NCI-H2107 treated with DMSO at 0.1 percent for 48 hours (cell line): ENCODE measurements around the gene GLUD1.
"Not testable (repeated sequence)": the region's sequence is repeated elsewhere in the genome, so short reads cannot be mapped to it uniquely, and the experiment has no call there.

Experiments used
- DNase-seq: peaks from one replicate; lab custom pipeline; 2025; ENCODE audit not compliant: unreplicated experiment; lab: John Stamatoyannopoulos, UW

The GLUD1 gene

GRCh38 chr10:87090779-87091178, 3.9 kb downstream of the GLUD1 start:
- no peak for DNase-seq

DNA sequence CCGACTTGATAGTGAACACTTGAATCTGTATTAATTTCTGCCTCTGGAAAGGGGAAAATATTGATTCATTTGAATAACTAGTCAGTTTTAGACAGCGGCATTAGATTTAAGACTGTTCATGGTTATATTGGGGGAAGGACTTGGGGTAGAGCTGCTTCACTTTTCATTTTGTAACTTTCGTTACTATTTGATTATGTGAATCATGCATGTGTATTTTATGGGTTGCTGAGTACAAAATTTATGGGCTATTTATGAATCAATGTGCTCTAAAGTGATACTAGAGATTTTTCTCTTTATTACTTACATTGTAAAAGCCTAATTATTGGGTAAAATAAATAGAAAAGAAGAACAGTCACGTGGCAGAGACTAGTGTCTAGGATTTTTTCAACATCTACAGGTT, 4.9 kb downstream of the GLUD1 start:
- no peak for DNase-seq

- no peak for DNase-seq
Measured at GRCh38 chr10:87085537-87085936, 9.1 kb downstream of the GLUD1 start.

DNA sequence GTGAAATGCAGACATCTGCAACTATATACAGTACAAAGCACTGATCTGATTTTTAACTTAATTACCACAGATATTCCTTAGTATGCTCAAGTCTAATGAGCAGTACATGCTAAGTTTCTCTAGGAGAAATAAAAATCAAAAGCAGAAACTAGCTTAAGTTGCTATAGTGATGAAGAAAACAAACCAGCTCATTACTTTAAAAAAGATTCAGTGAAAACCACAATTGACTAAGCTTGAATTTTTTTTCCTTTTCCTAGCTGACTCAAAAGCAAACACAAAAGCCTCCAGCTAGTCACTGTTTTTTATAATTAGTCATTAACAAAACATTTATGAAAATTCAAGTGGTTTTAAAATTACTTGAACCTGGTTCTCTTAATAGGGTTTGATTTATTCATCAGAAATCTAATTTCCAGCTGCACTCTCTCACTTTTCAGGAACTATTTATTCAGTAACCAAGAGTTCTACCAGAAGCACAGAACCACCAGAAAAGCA, 10.3 kb downstream of the GLUD1 start:
- DNase-seq: not testable (repeated sequence)

GRCh38 chr10:87083576-87084290, 10.9 kb downstream of the GLUD1 start:
- not testable (repeated sequence) for DNase-seq

DNA sequence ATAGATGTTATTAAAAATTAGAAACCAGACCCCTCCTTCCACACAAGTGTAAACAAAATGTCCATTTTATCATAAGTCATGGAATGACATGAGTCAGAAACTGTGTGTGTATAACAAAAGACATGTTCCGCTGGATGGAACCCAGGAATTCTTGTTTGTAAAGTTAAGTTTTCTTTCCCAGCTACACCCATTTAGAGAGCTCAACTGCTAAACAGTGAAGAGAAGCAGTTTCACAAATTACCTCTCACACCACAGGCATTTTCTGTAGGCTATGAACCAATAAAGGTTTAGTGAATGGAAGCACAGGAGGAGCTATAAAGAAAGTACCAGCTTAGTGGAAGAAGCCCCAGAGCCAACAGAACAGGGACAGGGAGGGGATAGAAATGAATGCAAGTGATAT, 12.4 kb downstream of the GLUD1 start:
- not testable (repeated sequence) for DNase-seq

DNA sequence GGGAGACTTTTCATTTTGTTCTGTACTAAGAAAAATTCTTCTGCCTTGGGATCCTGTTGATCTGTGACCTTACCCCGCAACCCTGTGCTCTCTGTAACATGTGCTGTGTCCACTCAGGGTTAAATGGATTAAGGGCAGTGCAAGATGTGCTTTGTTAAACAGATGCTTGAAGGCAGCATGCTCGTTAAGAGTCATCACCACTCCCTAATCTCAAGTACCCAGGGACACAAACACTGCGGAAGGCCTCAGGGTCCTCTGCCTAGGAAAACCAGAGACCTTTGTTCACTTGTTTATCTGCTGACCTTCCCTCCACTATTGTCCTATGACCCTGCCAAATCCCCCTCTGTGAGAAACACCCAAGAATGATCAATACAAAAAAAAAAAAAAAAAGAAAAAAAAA, 13.1 kb downstream of the GLUD1 start:
- DNase-seq: not testable (repeated sequence)

- not testable (repeated sequence) for DNase-seq
Measured at GRCh38 chr10:87080621-87081020, 14.0 kb downstream of the GLUD1 start.

- DNase-seq: no peak
Measured at GRCh38 chr10:87079106-87079836, 15.4 kb downstream of the GLUD1 start.

GRCh38 chr10:87076421-87076820, 18.2 kb downstream of the GLUD1 start:
- not testable (repeated sequence) for DNase-seq

- no peak for DNase-seq
Measured at GRCh38 chr10:87072449-87072848, 22.2 kb downstream of the GLUD1 start.

GRCh38 chr10:87068281-87068680, 26.4 kb downstream of the GLUD1 start:
- DNase-seq: no peak

- DNase-seq: no peak
Measured at GRCh38 chr10:87066865-87067264, 27.8 kb downstream of the GLUD1 start.

DNA sequence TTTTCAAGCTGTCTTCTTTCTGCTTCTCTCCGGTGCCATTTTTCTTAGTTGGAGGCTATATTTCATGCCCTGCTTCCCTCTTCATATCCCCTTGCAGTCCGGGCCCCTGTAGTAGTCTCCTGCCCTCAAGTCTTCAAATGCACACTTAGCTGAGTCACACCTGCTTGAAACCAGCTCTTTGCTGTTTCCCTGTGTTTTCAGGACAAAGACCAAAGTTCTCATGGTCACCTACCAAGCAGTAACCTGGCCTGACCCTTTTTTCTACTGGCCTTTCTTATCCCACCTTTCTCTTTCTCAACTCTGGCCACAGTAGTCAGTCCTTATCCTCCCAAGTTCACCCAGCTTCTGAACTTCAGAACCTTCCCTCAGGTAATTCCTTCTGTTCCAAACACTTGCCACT, 28.5 kb downstream of the GLUD1 start:
- no peak for DNase-seq

DNA sequence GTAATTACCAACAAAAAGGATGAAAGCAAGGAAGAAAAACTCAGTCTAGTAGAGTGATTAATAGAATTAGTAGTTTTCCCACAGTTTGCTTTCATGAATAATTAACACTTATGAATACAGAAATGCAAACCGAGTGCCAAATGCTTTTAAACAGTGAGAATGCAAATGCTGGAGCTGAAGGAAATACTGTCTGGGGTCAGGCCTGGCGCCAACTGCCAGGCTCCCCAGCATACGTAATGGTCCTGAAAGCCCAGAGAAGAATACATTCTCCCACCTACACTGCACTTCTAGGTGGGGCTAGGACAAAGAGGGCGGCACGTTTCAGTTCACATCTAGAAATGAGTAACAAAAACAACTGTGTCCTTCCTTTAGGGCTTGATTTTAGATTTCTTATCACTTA, 30.0 kb downstream of the GLUD1 start:
- DNase-seq: no peak

- DNase-seq: no peak
Measured at GRCh38 chr10:87060280-87060928, 34.2 kb downstream of the GLUD1 start.

- DNase-seq: no peak
Measured at GRCh38 chr10:87059401-87059800, 35.2 kb downstream of the GLUD1 start.

GRCh38 chr10:87058171-87058570, 36.5 kb downstream of the GLUD1 start:
- no peak for DNase-seq

GRCh38 chr10:87054373-87055295, 40.0 kb downstream of the GLUD1 start:
- no peak for DNase-seq

GRCh38 chr10:87053577-87054181, 41.0 kb downstream of the GLUD1 start:
- no peak for DNase-seq
